GM19395 (cell line): ENCODE measurements around the gene HDAC5.
"Not testable (repeated sequence)": the region's sequence is repeated elsewhere in the genome, so short reads cannot be mapped to it uniquely, and the experiment has no call there.

Experiments used
- ATAC-seq: cut with Tn5 transposase; IDR thresholded peaks from one replicate; pipeline ENCODE4 v1.9.1; 2021; ENCODE audit warnings: mild to moderate bottlenecking, moderate library complexity; ENCODE audit not compliant: unreplicated experiment

The HDAC5 gene

GRCh38 chr17:44071198-44071520, 52.3 kb downstream of the HDAC5 start:
- no peak for ATAC-seq

DNA sequence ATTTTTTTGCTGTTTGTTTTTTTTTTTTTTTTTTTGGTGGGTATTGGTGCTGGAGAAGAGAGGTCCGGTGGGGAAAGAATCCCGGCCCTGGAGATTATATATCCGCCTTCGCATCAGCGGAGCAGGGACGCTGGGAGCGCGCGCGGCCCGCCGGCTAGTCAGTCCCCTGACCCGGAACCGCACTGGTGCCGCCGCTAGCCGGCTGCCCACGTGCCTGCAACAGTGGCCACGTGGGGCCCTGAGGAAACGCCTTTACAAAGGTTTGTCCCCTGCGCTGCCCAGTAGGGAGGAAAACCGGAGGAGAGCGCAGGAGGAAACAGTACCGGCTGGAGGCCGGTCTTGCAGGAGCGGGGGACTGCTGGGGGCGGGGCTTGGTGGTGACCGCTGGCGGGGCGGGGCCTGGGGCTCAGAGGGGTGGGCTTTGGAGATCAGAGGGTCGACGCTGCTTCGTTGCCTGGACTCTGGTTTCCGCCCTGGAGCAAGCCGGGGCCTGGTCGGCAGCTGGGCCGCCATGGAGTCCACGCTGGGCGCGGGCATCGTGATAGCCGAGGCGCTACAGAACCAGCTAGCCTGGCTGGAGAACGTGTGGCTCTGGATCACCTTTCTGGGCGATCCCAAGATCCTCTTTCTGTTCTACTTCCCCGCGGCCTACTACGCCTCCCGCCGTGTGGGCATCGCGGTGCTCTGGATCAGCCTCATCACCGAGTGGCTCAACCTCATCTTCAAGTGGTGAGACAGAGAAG, 52.8 kb downstream of the HDAC5 start, which contains the start of gene G6PC3:
Gene G6PC3, plus strand, starts transcription at position 281 of the 743 bp plus-strand sequence. Its CDS starts 231 bp downstream, at position 512.
- ATAC-seq = peak; percentile 51

- ATAC-seq = peak; percentile 20
Measured at GRCh38 chr17:44069974-44070454, 53.4 kb downstream of the HDAC5 start.

GRCh38 chr17:44067545-44067940, 55.9 kb downstream of the HDAC5 start:
- ATAC-seq = no peak

- ATAC-seq = no peak
Measured at GRCh38 chr17:44066204-44066930, 57.1 kb downstream of the HDAC5 start, which contains the start of gene LSM12. Gene LSM12, minus strand, starts transcription at chr17:44066671. Its CDS starts 84 bp downstream, at chr17:44066587.

DNA sequence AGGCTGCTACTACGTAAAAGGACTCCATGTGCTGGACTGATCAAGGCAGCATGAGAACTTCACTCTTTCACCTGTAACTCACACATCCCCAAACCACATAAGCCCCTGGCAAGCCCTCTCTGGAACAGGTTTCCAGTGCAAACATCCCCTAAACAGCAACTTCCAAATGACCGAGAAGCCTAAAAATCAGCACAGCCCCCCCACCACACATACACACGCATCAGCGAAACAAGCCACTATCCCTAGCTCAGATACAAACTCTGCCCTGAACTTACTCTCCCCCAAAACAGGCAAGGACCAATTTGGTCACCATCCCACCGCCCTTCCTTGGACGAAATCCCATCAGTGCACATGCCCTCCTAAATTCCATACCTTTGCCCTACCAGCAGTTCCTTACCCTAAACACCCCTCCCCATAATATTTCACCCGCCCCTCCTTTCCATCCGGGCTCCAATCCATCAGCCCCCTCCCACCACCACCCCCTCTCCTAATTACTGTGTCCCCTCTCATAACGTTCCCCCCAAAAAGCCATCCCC, 57.7 kb downstream of the HDAC5 start:
- ATAC-seq = no peak

DNA sequence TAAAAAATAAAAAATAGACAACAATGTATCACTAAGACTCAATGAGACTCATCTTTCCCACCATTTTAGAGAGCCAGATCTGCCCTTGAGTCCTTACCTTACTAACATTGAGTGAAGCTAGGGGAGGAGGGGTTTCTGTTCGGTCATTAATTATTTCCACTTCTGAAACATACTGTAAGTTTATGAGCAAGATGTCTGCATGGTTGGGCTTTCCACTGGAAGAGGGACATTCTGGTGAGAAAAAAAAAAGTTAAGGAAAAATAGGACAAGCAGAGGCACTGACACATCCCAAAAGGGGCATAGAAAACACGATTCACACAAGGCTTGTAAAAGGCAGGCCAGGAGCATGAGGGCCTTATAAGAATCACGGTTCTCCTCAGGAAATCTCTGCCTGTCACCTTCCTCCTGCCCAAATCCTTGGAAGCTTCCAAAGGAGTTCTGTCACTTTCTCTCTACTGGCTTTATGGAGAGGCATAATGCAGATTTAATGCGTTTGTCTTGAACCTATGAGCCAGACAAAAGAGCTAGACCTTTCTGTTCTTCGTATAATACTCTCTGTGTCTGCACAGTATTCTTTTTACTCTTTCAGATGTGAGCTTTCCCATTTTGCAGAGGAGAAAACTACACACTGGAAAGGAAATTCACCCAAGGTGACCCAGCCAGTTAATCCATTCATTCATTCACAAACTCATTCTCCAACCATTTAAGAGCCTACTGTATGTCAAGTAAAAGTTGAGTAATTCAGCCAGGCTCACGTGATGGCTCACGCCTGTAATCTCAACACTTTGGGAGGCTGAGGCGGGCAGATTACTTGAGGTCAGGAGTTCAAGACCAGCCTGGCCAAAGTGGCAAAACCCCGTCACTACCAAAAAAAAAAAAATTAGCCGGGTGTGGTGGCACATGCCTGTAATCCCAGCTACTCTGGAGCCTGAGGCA, 59.5 kb downstream of the HDAC5 start:
- no peak for ATAC-seq

DNA sequence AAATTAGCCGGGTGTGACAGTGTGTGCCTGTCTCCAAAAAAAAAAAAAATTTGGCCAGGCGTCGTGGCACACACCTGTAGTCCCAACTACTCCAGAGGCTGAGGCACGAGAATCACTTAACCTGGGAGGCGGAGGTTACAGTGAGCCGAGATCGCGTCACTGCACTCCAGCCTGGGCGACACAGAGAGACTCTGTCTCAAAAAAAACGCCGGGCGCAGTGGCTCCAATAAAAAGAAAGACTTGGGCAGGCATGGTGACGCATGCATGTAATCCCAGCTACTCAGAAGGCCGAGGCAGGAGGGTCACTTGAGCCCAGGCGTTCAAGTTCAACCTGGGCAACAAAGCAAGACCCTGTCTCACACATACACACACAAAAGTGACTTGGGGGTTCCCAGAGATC, 60.6 kb downstream of the HDAC5 start:
- ATAC-seq = no peak

GRCh38 chr17:44061446-44061845, 62.0 kb downstream of the HDAC5 start:
- no peak for ATAC-seq

DNA sequence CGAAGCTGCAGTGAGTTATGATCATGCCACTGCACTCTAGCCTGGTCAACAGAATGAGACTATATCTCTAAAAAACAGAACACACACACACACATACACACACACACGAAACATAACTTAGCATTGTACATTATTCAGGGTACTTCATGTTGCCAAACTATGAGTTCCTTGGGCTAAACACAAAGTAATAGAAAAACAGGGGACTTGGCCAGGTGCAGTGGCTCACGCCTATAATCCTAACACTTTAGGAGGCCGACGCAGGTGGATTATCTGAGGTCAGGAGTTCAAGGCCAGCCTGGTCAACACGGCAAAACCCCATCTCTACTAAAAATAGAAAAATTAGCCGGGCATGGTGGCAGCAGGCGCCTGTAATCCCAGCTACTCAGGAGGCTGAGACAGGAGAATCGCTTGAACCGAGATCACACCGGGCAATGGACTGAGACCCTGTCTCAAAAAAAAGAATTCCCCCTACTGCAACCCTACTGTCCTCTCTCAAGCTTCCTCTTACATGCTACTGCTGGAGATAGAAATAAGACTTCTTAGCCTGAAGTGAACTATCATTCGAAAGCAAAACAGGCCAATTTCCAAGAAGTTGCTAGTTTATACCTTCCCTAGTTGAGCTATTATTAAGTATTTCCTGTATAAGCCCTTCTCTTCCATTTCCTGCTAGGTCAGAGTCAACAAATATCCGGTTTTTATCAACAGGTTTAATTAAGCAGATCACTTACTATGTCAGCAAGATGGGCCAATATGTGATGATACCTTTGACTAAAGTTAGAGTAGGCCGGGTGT, 64.1 kb downstream of the HDAC5 start:
- no peak for ATAC-seq

GRCh38 chr17:44053125-44053872, 70.1 kb downstream of the HDAC5 start:
- no peak for ATAC-seq

DNA sequence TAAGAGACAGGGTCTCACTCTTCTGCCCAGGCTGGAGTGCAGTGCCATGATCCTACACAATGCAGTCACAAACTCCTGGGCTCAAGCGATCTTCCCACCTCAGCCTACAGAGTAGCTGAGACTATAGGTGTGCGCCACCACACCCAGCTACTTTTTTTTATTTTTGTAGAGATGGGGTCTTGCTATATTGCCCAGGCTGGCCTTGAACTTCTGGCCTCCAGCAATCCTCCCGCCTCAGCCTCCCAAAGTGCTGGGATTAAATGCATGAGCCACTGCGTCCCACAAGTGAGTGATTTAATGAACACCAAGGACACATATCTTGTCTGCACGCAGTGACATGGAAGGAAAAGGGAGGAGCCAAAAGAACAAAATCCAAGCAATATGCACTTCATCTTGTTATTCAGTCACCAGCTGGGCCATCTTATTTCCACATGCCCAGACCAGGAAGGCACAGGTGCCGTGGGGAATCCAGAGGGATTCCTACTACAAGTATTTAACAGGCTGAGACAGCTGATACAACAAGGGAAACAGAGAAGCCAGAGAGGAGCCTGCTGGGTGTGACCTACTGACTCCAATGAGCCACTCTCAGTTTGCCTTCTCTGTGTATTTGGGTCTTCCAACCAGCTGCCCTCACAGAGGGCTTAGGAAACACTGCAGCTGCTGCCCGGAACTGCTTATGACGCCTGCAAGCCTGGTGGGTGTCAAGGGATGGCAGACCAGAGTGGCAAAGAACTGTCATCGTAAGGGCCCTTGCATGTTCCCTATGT, 74.0 kb downstream of the HDAC5 start:
- ATAC-seq = no peak

DNA sequence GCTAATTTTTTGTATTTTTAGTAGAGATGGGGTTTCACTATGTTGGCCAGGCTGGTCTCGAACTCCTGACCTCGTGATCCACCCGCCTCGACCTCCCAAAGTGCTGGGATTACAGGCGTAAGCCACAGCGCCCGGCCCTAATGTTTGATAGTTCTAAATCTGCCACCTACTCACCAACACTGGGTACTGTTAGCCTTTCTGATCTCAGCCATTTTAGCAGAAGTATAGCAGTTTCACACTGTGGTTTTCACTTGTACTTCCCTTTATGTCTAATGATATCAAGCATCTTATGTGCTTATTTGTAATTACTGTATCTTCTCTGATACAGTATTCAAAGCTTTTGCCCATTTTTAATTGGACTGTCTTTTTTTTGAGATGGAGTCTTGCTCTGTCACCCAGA, 76.5 kb downstream of the HDAC5 start:
- ATAC-seq = not testable (repeated sequence)

- no peak for ATAC-seq
Measured at GRCh38 chr17:44045486-44045885, 78.0 kb downstream of the HDAC5 start.

DNA sequence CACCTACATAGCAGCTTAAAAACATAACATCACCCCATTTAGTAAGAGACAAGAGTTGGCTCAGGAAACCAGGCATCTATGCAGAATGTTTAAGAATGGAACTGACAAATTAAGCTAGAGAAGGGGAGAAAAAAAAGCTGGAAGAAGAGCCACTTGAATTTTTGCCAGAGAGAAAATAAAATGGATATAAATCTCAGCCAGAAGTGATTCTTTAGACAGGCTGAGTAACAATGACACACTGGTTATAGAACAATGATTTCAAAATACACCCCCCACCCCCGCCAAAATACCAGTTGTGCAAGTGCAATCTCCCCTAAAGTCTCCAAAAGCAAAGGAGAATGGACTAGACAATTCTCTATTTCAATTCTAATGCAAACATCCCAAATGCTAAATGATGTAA, 79.4 kb downstream of the HDAC5 start:
- no peak for ATAC-seq

GRCh38 chr17:44043272-44043696, 80.2 kb downstream of the HDAC5 start:
- no peak for ATAC-seq

DNA sequence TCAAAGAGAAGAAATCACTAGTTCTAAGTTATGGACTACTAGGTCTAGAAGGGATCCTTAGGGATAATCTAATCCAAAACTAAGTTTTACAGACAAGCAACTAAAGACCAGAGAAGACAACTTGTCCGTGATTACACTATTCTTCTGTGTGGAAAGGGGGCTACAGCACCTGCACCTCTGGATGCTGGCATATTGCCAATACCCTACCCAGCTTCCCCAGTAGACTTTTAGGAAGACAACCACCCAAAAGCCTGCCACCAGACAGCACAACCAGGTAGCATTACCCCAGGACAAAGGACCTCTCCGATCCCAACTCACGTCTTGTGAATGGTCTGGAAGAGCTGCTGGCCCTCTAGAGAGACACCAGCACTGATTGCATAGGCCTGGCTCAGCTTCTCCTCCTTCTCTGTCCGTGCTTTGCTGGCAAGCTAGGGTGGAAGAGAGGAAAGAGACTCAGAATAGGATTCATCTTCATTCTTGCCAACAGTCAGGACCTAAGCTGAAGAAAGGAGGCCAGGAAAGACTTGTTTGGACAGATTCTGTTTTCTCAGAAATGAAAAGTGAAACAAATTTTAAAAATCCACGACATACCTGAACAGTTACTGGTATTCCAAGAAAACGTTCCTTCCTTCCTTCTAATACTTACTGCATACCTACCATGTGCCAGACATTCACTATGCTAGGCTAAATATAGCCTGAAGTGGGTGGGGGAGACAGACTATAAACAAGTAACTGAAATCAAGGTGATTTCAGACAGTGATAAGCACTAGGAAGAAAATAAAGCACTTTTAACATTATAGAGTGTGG, 83.4 kb downstream of the HDAC5 start:
- ATAC-seq = no peak

GRCh38 chr17:44038604-44039011, 84.8 kb downstream of the HDAC5 start:
- no peak for ATAC-seq
